Mesendoderm (in vitro differentiated cells): ENCODE measurements around the gene CRTC1.

Experiments used
- DNase-seq: peaks from one replicate; pipeline ENCODE4 v3.0.0; 2013
- H2AK5ac ChIP-seq: 2 replicates; pipeline ENCODE4 v1.6.1; 2013; ENCODE audit warnings: low read length, inconsistent platforms
- H2BK120ac ChIP-seq: 2 replicates; pipeline ENCODE4 v1.6.1; 2013; ENCODE audit warnings: low read depth, mild to moderate bottlenecking, low read length, moderate library complexity, mixed read lengths
- H2BK15ac ChIP-seq: replicated peaks from 2 replicates; pipeline ENCODE4 v1.6.1; 2013; ENCODE audit warnings: low read depth, mild to moderate bottlenecking, moderate library complexity
- H2BK5ac ChIP-seq: 2 replicates; pipeline ENCODE4 v1.6.1; 2013; ENCODE audit warnings: low read length, inconsistent platforms
- H3K18ac ChIP-seq: 2 replicates; pipeline ENCODE4 v1.6.1; 2013; ENCODE audit warnings: mild to moderate bottlenecking, low read length, mixed read lengths
- H3K23ac ChIP-seq: one replicate; pipeline ENCODE4 v1.6.1; 2013; ENCODE audit warnings: low read length
- H3K27ac ChIP-seq: 2 replicates; pipeline ENCODE4 v1.5.1; 2013; ENCODE audit warnings: low read depth, mild to moderate bottlenecking, inconsistent platforms, low read length, moderate library complexity
- H3K27me3 ChIP-seq: 2 replicates; pipeline ENCODE4 v1.6.1; 2013; ENCODE audit warnings: low read length, control low read depth, mild to moderate bottlenecking, inconsistent platforms; ENCODE audit not compliant: insufficient read depth, poor library complexity
- H3K36me3 ChIP-seq: 2 replicates; pipeline ENCODE4 v1.6.1; 2013; ENCODE audit warnings: low read length, inconsistent platforms; ENCODE audit not compliant: control insufficient read depth, insufficient read depth
- H3K4ac ChIP-seq: one replicate; pipeline ENCODE4 v1.6.1; 2013; ENCODE audit warnings: low read depth, mild to moderate bottlenecking, low read length, moderate library complexity
- H3K4me1 ChIP-seq: 2 replicates; pipeline ENCODE4 v1.6.1; 2013; ENCODE audit warnings: low read depth, low read length, inconsistent platforms; ENCODE audit not compliant: control insufficient read depth
- H3K4me2 ChIP-seq: 2 replicates; pipeline ENCODE4 v1.6.1; 2013; ENCODE audit warnings: low read length
- H3K4me3 ChIP-seq: 2 replicates; pipeline ENCODE4 v1.5.1; 2013; ENCODE audit warnings: mild to moderate bottlenecking, low read length
- H3K56ac ChIP-seq: one replicate; pipeline ENCODE4 v1.6.1; 2013; ENCODE audit warnings: low read length
- H3K79me1 ChIP-seq: 2 replicates; pipeline ENCODE4 v1.6.1; 2013; ENCODE audit warnings: low read length, inconsistent platforms
- H3K79me2 ChIP-seq: 2 replicates; pipeline ENCODE4 v1.6.1; 2013; ENCODE audit warnings: mild to moderate bottlenecking, low read length; ENCODE audit not compliant: control insufficient read depth, insufficient read depth
- H3K9ac ChIP-seq: 2 replicates; pipeline ENCODE4 v1.6.1; 2013; ENCODE audit warnings: low read length, inconsistent platforms
- H4K5ac ChIP-seq: one replicate; pipeline ENCODE4 v1.6.1; 2013; ENCODE audit warnings: low read length
- H4K8ac ChIP-seq: one replicate; pipeline ENCODE4 v1.6.1; 2013; ENCODE audit warnings: low read depth, mild to moderate bottlenecking, control low read depth, low read length, moderate library complexity
- WGBS: extraction: QIAGEN DNeasy Blood & Tissue Kit; methylation state at CpG from one replicate; pipeline ENCODE4 v1.1.7; 2013; ENCODE audit warnings: low lambda C conversion rate, missing lambda C conversion rate; ENCODE audit not compliant: insufficient coverage; ENCODE audit errors: extremely low coverage; 5-methylcytosine and 5-hydroxymethylcytosine counted together

CRTC1 gene

GRCh38 chr19:18830488-18830887 lies 147.0 kb downstream of the CRTC1 start:
- no peak overlapping the region for H3K23ac ChIP-seq
- H4K5ac ChIP-seq = no peak overlapping the region
- peaks cover 4% of the 10 kb centered on the region for H3K4me1 ChIP-seq
- no peaks in the 10 kb centered on the region for H3K36me3 ChIP-seq
- H3K4ac ChIP-seq = no peak overlapping the region
- H3K79me1 ChIP-seq = peaks cover 15% of the 10 kb centered on the region
- no peak overlapping the region for H3K18ac ChIP-seq
- no peak overlapping the region for H2AK5ac ChIP-seq
- H2BK120ac ChIP-seq = no peak overlapping the region
- no peak overlapping the region for H3K56ac ChIP-seq
- no peak overlapping the region for H2BK15ac ChIP-seq
- H4K8ac ChIP-seq = no peak overlapping the region
- H3K27ac ChIP-seq = no peak overlapping the region
- no peak overlapping the region for H3K9ac ChIP-seq
- H2BK5ac ChIP-seq = no peak overlapping the region
- no peak for DNase-seq
- peaks cover 33% of the 10 kb centered on the region for H3K79me2 ChIP-seq
- no peaks in the 10 kb centered on the region for H3K27me3 ChIP-seq
- H3K4me3 ChIP-seq = no peak overlapping the region
- H3K4me2 ChIP-seq = no peak overlapping the region
- no CpG with 5 or more reads among the region's 2 CpGs for WGBS

GRCh38 chr19:18831524-18832305 lies 148.2 kb downstream of the CRTC1 start, which contains the start of gene UPF1:
TSS of gene UPF1 (plus strand) at chr19:18831959. CDS start at chr19:18832210, 251 bp downstream.
- Histone ChIP-seq H4K8ac (no peak within 1 kb of the TSS), H3K4me1 (peaks cover 4% of the 10 kb centered on the region), H4K5ac (no peak within 1 kb of the TSS), H2BK15ac (no peak within 1 kb of the TSS), H3K79me2 (peaks cover 43% of the 10 kb centered on the region), H3K23ac (peak within 1 kb of the TSS; percentile 80), H3K36me3 (no peaks in the 10 kb centered on the region), H3K27me3 (no peaks in the 10 kb centered on the region), H3K9ac (peak within 1 kb of the TSS; percentile 97), H3K18ac (peak within 1 kb of the TSS; percentile 97), H2BK5ac (peak within 1 kb of the TSS; percentile 67), H3K27ac (peak within 1 kb of the TSS; percentile 76), H2BK120ac (no peak within 1 kb of the TSS), H3K4me3 (peak within 1 kb of the TSS; percentile 47), H3K56ac (peak within 1 kb of the TSS; percentile 98), H3K4ac (peak within 1 kb of the TSS; percentile 89), H3K4me2 (peak within 1 kb of the TSS; percentile 92), H2AK5ac (no peak within 1 kb of the TSS), H3K79me1 (peaks cover 19% of the 10 kb centered on the region)
- no CpG with 5 or more reads among the region's 96 CpGs for WGBS
- peak; percentile 95 for DNase-seq
